PC-9 (cell line): ENCODE results near the gene ALDH18A1. TPM values are rescaled to one million over a fixed set of nuclear protein-coding genes. Genes with fewer than 3 reads are reported as not detected.

Source experiments
- BruUV-seq: library from RNA; stranded (reverse); fragments of 400-500 nt; replicated peaks from 2 replicates; lab custom pipeline; 2021; lab: Mats Ljungman, UMichigan
- CTCF ChIA-PET: fragments of 300-600 bp; sonication (Branson Sonifier 250); formaldehyde crosslinking; loops from one replicate; lab custom pipeline; 2022; ENCODE audit warnings: antibody characterized with exemption; lab: Charles Lee
- POLR2A ChIA-PET: fragments of 300-600 bp; sonication (Branson Sonifier 250); formaldehyde crosslinking; loops from one replicate; lab custom pipeline; 2022; ENCODE audit warnings: antibody characterized with exemption; ENCODE audit not compliant: unreplicated experiment; lab: Charles Lee
- DNase-seq, 2 experiments: peaks; one replicate each; pipeline versions ENCODE4 v3.0.0 to v3.0.0-alpha.2; 2015 to 2022; ENCODE audit warnings: mixed read lengths in 1 of 2
- H2AFZ ChIP-seq: fragments of 200-600 bp; sonication (generic); 2 replicates; pipeline ENCODE4 v1.8.1; 2017; ENCODE audit warnings: antibody characterized with exemption
- H3F3A ChIP-seq: fragments of 200-600 bp; sonication (generic); 2 replicates; pipeline ENCODE4 v1.8.1; 2017; ENCODE audit warnings: antibody characterized with exemption, mild to moderate bottlenecking, low read depth; ENCODE audit not compliant: insufficient read depth
- H3K27ac ChIP-seq: fragments of 200-600 bp; sonication (generic); 2 replicates; pipeline ENCODE4 v1.6.1; 2016; ENCODE audit warnings: mixed run types
- H3K27me3 ChIP-seq: fragments of 200-600 bp; sonication (generic); 2 replicates; pipeline ENCODE4 v1.6.1; 2016; ENCODE audit warnings: low read depth, mixed run types; ENCODE audit not compliant: insufficient read depth
- H3K36me3 ChIP-seq: fragments of 200-600 bp; sonication (generic); 2 replicates; pipeline ENCODE4 v1.6.1; 2016; ENCODE audit warnings: low read depth, mixed run types
- H3K4me1 ChIP-seq: fragments of 200-600 bp; sonication (generic); replicated peaks from 2 replicates; pipeline ENCODE4 v1.6.1; 2016; ENCODE audit warnings: mixed run types; ENCODE audit not compliant: insufficient read depth
- H3K4me2 ChIP-seq: fragments of 200-600 bp; sonication (generic); 2 replicates; pipeline ENCODE4 v1.6.1; 2017; ENCODE audit warnings: mixed run types
- H3K4me3 ChIP-seq: fragments of 200-600 bp; sonication (generic); 2 replicates; pipeline ENCODE4 v1.6.1; 2016; ENCODE audit warnings: mixed run types
- H3K79me2 ChIP-seq: fragments of 200-600 bp; sonication (generic); 2 replicates; pipeline ENCODE4 v1.6.1; 2017; ENCODE audit warnings: low read depth, mixed run types
- H3K9me2 ChIP-seq: fragments of 200-600 bp; sonication (generic); 2 replicates; pipeline ENCODE4 v1.8.1; 2017; ENCODE audit warnings: mild to moderate bottlenecking; ENCODE audit not compliant: insufficient read depth
- H3K9me3 ChIP-seq: fragments of 200-600 bp; sonication (generic); 2 replicates; pipeline ENCODE4 v1.8.1; 2016; ENCODE audit warnings: low read depth; ENCODE audit not compliant: insufficient read depth
- H4K20me1 ChIP-seq: fragments of 200-600 bp; sonication (generic); 2 replicates; pipeline ENCODE4 v1.8.1; 2017; ENCODE audit not compliant: insufficient read depth
- EZH2 ChIP-seq: fragments of 200-600 bp; sonication (generic); IDR thresholded peaks from 2 replicates; pipeline ENCODE4 v1.8.0; 2017; ENCODE audit warnings: antibody characterized with exemption, low read depth
- intact Hi-C: fragments of 100-400 bp; cut with micrococcal nuclease; formaldehyde crosslinking; loops from one replicate; pipeline ENCODE4 v1.10.0; 2022; ENCODE audit not compliant: unreplicated experiment
- total RNA-seq: library from RNA; stranded (reverse); gene quantifications from 2 replicates; pipeline ENCODE4 v1.2.3, GENCODE V29; 2021
- TF ChIP-seq, protein P1 (sequence below): fragments of 200-600 bp; sonication (generic); conservative IDR thresholded peaks from 2 replicates; pipeline ENCODE4 v1.6.1; 2017; ENCODE audit warnings: mixed run types, antibody characterized with exemption, mild to moderate bottlenecking, moderate library complexity

Gene ALDH18A1
- total RNA-seq, 1 experiment from 2014 or later = 35.3 TPM

DNA sequence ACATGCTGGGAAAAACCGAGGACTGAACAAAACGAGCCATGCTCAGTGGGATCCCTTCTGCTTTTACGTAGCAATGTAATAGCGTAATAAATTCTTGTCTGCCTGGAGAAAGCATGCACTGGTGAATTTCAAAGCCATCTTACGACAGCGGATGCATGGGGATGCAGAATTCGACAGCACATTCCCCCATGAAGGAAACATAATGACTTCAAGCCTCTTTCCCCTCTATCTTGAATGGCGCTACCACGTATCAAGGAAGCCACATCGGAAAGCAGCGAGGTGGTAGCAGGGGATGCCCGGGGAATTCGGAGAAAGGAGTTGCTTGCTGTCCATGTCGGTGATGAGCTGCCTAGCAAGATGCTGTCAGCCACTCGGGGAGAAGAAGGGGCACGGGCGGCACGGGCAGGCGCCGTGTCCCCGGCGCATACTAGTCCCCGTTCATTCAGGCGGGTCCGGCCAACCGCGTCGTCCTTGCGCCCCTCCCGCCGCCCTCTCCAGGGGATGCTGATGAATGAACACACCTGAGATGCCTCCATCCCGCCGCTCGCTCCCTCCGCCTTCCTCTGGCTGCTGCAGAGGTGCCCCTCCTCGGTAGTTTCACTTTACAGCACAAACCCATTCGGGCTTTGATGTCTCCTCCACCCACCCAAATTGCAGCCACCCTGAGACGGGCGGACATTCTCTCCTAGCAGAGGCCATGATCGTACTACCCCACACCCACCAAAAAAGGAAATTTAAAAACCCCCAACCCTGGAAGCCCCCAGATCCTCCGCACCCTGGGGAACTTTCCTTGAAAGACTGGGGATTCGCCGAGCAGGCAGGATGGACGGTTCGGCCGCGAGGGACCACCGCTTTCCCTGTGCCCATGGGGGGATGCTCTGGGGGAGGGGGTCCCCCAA lies 96.0 kb downstream of the ALDH18A1 start:
- Histone ChIP-seq H3F3A (no peaks in the 10 kb centered on the region), H3K4me3 (peak overlapping the region; percentile 81), H3K79me2 (no peaks in the 10 kb centered on the region), H3K4me1 (no peaks in the 10 kb centered on the region), H3K4me2 (peak overlapping the region; percentile 79), H3K36me3 (no peaks in the 10 kb centered on the region), H4K20me1 (no peaks in the 10 kb centered on the region), H3K9me2 (no peaks in the 10 kb centered on the region), H3K27ac (no peak overlapping the region), H2AFZ (peak overlapping the region; percentile 96), H3K9me3 (no peaks in the 10 kb centered on the region), H3K27me3 (no peaks in the 10 kb centered on the region)
- CTCF ChIA-PET = no interaction called here
- DNase-seq = peak in 1 of 2 experiments; percentile 21
- TF ChIP-seq, protein P1, sequence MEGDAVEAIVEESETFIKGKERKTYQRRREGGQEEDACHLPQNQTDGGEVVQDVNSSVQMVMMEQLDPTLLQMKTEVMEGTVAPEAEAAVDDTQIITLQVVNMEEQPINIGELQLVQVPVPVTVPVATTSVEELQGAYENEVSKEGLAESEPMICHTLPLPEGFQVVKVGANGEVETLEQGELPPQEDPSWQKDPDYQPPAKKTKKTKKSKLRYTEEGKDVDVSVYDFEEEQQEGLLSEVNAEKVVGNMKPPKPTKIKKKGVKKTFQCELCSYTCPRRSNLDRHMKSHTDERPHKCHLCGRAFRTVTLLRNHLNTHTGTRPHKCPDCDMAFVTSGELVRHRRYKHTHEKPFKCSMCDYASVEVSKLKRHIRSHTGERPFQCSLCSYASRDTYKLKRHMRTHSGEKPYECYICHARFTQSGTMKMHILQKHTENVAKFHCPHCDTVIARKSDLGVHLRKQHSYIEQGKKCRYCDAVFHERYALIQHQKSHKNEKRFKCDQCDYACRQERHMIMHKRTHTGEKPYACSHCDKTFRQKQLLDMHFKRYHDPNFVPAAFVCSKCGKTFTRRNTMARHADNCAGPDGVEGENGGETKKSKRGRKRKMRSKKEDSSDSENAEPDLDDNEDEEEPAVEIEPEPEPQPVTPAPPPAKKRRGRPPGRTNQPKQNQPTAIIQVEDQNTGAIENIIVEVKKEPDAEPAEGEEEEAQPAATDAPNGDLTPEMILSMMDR = no peak
- no peak for TF ChIP-seq EZH2
- POLR2A ChIA-PET = no interaction called here
- intact Hi-C loops = no loop called here
- BruUV-seq = TSS peak; percentile 55

DNA sequence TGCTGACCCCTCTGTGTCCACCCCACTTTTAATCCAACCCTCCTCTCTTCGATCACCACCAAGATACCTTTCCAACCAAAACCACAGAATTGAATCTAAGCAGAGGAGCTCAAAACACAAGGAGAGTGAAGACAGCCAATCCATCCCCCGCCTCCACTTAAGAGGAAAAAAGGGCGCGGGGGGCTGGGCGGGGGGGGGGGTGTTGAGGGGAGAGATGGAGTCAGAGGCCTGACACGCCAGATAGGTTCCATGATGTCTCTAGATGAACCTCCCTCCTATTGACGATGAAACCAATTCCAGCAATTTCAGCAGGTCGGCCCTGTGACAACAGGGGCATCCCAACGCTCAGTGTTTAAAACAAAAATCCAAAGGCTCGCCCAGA lies 96.6 kb downstream of the ALDH18A1 start:
- H3K9me2 ChIP-seq = no peaks in the 10 kb centered on the region
- H3K4me2 ChIP-seq = peak overlapping the region; percentile 79
- CTCF ChIA-PET = no interaction called here
- peak overlapping the region; percentile 81; the same call in 1 of the 2 replicates for H3K4me3 ChIP-seq
- H2AFZ ChIP-seq = no peak overlapping the region
- POLR2A ChIA-PET = no interaction called here
- no peaks in the 10 kb centered on the region for H4K20me1 ChIP-seq
- H3K4me1 ChIP-seq = no peaks in the 10 kb centered on the region
- TF ChIP-seq EZH2 = no peak
- TF ChIP-seq, protein P1 = no peak
- H3K27ac ChIP-seq = no peak overlapping the region
- intact Hi-C loops = no loop called here
- no TSS peak for BruUV-seq
- H3K79me2 ChIP-seq = no peaks in the 10 kb centered on the region
- no peaks in the 10 kb centered on the region for H3K36me3 ChIP-seq
- H3K27me3 ChIP-seq = no peaks in the 10 kb centered on the region
- no peaks in the 10 kb centered on the region for H3F3A ChIP-seq
- H3K9me3 ChIP-seq = no peaks in the 10 kb centered on the region
- no peak for DNase-seq

DNA sequence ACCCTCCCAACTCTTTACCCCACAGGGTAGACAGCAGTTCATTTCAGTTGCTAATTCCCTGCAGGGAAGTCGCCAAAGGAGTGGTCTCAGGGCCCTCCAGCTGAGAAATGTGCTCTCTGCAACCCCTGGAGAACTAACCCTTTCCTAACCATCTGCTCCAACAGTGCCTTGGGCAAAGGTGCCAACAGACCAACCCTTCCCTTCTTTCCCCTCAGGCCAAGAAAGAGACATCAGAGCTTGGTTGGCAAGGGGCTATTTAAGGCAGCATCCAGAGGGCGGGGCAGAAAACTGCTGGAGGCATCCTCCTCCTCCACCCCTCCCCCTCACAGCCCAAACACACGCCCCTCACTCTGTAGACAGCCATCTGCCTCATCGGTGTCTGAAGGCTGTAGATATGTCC lies 97.0 kb downstream of the ALDH18A1 start:
- no peaks in the 10 kb centered on the region for H3K36me3 ChIP-seq
- no peaks in the 10 kb centered on the region for H3K4me1 ChIP-seq
- H4K20me1 ChIP-seq = no peaks in the 10 kb centered on the region
- intact Hi-C loops = no loop called here
- no peaks in the 10 kb centered on the region for H3K27me3 ChIP-seq
- no peaks in the 10 kb centered on the region for H3K9me3 ChIP-seq
- H3K4me3 ChIP-seq = no peak overlapping the region
- no peak for TF ChIP-seq EZH2
- TF ChIP-seq, protein P1 = no peak
- no peaks in the 10 kb centered on the region for H3K9me2 ChIP-seq
- no peak overlapping the region for H3K4me2 ChIP-seq
- no peak overlapping the region for H2AFZ ChIP-seq
- no peaks in the 10 kb centered on the region for H3F3A ChIP-seq
- ChIA-PET POLR2A (no interaction called here), CTCF (no interaction called here)
- no TSS peak for BruUV-seq
- H3K27ac ChIP-seq = no peak overlapping the region
- H3K79me2 ChIP-seq = no peaks in the 10 kb centered on the region
- no peak for DNase-seq
